NCI-H1105 treated with DMSO at 0.1 percent for 48 hours (cell line): ENCODE results near the gene ELAVL1.
A peak's percentile ranks its signal among the peaks of the same experiment; 100 is the strongest.
"Not testable (repeated sequence)": the region's sequence is repeated elsewhere in the genome, so short reads cannot be mapped to it uniquely, and the experiment has no call there.

Experiments
- DNase-seq: peaks from one replicate; lab custom pipeline; 2025; lab: John Stamatoyannopoulos, UW

ELAVL1 gene

DNA sequence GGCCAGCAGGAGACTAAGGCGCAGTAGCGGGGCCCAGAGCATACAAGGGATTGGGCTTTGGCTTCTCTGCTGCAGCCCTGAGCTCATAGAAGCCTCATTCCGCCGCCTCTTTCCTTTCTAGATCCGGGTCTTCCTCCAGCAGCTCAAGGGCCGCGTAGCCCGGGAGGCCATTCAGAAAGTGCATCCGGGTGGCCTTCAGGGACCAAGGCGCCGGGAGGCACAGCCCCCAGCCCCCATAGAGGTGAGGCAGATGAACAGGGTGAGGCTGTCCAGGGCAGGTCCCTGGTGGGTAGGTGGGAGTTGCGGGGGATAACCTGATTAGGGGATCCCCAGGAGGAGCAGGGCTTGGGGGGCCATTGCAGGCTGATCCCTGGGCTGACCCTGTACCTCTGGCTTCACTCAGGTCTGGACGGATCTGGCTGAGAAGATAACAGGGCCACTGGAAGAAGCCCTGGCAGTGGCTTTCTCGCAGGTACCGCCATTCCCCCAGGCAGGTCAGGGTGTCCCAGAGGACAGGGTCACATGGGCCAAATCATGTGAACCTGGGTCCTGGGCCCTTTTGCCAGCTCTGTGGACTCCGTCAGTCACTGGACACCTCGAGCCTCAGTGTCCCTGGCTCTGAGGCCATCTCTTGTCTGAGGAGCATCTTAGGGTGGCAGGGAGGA, 84.0 kb downstream of the ELAVL1 start:
- DNase-seq: peak; percentile 40

DNA sequence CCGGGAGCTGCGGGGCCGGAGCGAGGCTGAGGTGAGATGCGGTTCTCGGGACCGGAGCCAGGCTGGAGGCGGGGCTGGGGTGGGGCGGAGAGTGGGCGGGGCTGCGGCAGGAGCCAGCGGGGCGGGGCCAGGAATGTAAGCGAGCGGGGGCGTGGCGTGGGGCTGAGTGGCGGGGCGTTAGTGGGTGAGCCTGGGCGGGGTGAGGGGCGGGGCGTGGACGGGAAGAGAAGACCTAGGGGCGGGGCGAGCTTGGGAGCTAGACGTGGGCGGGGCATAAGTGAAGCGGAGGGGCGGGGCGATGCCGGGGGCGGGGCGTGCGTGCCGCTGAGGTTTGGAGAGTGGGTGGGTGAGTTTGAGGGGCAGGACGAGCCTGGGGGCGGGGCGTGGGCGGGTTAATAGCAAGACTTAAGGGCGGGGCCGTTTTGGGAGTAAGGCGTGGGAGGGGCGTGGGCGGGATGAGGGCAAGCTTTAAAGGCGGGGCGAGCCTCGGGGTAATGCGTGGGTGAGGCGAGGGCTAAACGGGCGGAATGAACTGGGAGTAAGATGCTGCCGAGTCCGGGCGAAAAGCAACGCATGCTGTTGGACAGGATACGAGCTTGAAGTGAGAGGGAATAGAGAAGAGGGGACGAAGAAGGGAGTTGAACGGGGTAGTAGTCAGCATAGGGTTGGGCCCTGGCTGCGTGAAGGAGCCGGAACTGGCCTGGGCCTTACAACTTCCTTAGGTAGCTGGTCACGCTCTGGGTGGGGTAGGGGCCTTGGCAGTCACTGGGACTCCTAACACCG, 84.7 kb downstream of the ELAVL1 start:
- DNase-seq: peak; percentile 95

DNA sequence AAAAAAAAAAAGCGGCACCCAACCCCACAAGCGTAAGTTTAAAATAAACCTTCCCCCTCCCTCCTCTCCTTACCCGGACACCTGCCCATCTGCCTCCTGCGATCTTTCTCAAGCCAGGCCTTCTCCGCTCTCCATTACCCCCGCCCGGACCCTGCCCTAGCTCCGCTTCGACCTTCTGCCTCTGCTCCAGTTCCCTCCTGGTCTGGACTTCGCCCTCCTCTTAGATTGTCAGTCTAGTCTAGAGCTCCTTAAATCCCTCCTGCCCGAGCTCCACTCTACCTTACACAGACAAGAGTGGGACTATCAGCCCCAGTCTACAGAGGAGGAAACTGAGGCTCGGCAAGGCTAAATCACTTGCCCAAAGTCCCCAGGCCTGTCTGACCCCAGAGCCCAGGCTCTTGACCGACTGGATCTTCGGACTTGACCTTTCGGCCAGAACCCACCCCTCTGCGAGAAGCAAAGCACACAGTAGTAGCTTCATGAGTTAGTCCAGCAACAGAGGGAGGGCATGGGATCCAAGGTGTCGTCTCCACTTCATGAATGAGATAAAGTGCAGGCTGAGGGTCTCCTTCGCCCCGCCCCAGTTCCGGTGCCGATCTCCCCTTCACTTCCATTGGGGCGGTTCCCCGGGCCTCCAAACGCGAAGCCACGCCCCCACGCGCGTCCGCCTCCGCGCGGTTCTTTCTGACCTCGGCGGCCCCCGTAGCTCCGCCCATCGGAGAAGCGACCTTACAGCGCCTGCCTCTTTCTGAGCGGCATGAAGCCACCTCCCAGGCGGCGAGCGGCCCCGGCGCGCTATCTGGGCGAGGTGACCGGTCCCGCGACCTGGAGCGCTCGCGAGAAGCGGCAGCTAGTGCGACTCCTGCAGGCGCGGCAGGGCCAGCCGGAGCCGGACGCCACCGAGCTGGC, 85.6 kb downstream of the ELAVL1 start, which contains the start of gene SNAPC2:
SNAPC2 (plus strand) TSS at position 729 of the 909 bp plus-strand sequence; CDS start at position 758, 29 bp downstream.
- DNase-seq: peak; percentile 90

DNA sequence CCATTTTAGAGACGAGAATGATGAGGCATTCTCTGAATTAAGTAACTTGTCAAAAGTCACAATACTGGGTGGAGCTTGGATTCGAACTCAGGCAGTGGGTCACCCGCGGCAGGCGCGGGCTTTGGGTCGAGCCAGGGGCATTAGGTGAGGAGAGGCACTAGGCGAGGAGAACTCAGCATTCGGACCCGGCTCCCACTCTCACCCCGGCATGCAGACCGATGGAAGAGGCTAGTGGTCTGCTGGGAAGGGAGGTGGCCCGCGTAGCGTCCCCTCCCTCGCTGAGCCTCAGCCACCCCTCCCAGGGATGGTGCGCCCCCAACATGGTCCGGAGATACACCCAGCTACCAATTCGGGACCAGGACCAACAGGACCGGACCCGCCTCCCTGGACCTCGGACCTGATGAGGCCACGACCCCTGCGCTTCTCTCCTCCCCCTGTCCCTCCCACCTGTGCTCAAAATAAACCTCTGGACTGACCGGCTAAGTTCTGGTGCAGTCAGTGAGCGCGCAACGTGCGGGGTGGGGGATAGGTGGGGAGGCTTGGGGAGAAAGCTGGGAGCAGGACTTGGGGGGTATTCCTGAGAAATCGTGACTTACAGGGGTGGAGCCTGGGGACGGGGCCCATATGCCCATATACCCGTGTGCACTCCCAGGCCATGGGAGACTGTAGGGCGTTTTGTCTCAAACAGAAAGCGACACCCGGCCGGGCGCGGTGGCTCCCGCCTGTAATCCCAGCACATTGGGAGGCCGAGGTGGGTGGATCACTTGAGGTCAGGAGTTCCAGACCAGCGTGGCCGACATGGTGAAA, 86.6 kb downstream of the ELAVL1 start:
- DNase-seq: no peak

DNA sequence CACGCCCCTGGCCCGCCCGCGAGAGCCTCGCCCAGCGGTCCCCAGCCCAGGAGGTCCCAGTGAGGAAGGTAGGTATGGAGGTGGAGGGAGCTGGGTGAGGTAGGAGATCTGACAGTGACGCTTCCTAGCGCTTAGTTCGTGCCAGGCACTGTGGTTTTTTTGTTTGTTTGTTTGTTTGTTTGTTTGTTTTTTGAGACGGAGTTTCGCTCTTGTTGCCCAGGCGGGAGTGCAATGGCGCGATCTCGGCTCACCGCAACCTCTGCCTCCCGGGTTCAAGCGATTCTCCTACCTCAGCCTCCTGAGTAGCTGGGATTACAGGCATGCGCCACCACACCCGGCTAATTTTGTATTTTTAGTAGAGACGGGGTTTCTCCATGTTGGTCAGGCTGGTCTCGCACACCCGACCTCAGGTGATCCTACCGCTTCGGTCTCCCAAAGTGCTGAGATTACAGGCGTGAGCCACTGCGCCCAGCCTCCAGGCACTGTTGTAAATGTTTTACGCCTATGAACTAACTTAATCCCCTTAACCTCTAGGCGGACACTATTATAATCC, 87.3 kb downstream of the ELAVL1 start:
- DNase-seq: not testable (repeated sequence)

DNA sequence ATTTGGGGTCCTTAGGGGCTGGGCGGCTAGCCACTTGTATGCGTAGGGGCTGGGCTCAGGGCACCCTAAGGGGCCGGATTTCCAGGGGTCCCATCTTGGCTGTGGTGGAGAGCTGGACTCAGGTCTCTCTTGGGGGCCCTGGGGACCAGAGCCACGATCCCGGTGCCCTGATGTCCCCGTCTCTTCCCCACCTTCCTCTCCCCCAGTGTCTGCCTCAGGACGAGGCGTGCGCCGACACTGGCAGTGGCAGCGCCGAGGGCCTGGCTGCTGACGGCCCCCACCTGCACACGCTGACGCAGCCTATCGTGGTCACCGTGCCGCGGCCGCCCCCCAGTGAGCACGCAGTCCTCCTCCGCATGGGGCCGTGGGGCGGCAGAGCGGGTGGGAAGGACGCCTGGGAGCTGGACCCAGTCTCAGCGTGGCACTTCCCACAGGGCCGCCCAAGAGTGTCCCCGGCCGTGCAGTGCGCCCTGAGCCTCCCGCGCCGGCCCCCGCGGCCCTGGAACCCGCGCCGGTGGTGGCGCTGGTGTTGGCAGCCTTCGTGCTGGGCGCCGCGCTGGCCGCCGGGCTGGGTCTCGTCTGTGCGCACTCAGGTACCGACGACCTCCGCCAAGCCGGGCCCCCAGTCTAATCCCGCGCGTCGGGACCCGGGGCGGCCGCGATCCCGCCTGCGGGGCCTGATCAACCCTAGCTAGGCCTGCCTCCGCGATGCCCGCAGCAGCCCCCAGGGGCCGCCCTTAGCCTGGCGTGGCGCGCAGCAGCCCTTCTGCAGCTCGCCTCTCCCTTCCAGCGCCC, 88.0 kb downstream of the ELAVL1 start:
- peak; percentile 39 for DNase-seq

DNA sequence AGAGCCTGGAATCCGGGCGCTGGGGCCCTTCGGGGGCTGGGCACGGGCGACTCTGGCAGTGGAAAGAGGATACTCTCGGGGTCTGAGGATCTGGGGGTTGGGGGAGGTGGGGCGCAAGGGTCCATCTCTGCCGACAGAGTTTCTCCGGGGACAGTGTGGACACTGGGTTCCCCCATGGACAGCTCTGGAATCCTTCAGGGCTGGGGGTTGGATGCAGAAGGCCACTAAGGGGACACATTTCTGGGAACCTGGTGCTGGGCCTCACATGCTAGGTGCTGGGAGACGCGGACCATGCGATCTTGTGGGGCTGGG, 88.5 kb downstream of the ELAVL1 start:
- DNase-seq: no peak

DNA sequence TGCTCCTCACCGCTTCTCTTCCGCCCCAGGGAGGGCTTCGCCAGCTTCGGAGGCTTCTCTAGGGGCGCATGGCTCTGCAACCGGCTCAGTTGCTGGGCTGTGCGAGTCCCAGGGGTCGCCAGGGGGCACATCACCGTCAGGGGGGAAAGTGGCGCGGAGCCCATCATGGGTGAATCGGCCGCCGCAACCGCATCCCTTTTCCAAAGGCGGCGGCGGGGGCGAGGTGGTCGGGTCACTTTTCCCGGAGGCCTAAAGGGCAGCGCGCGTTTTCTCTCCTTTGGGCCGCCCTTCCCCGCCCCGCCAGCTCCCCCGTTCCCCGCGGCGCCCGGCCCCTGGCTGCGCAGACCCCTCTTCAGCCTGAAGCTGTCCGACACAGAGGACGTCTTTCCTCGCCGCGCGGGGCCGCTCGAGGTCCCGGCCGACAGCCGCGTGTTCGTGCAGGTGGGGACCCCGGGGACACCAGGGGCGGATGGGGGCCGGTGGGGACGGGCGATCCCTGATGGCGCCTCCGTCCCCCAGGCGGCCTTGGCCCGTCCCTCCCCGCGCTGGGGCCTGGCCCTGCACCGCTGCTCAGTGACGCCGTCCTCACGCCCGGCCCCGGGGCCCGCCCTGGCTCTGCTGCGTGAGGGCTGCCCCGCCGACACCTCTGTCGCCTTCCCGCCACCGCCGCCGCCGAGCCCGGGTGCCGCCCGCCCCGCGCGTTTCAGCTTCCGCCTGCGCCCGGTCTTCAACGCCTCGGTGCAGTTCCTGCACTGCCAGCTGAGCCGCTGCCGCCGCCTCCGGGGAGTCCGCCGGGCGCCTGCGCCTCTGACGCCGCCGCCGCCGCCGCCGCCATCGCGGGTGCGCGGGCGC, 89.1 kb downstream of the ELAVL1 start:
- DNase-seq: no peak

DNA sequence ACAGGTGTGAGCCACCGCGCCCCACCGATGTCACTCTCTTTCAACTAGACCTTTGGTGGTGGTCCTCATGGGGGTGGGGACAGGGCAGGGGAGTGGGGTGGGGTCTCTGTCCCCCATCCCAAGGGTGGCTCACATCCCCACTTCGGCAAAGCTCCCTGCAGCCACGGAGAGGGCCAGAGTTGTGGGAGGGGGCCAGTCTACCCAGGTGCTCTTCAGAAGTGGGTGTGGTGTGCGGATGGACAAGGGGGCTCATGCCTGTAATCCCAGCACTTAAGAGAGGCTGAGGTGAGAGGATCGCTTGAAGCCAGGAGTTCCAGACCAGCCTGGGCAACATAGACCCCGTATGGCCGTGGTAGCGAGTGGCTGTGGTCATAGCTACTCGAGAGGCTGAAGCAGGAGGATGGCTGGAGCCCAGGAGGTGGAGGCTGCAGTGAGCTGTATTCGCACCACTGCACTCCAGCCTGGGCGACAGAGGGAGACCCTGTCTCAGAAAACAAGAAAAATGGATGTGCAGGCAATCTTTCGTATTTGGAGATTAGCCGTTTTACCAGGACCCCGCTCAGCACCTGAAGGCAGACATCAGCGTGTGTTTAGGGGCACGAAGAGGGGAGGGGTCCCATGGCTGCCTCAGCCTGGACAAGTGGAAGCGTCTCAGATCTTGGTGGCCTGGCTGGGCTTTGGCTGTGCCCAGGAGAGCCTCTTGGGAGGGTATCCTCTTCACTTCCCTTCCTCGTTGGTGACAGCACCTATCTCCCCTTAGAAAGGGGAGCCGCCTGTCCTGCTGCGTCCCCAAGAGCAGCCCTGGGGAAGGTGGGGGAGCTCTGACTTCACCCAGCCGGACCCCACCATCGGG, 90.0 kb downstream of the ELAVL1 start:
- DNase-seq: no peak

DNA sequence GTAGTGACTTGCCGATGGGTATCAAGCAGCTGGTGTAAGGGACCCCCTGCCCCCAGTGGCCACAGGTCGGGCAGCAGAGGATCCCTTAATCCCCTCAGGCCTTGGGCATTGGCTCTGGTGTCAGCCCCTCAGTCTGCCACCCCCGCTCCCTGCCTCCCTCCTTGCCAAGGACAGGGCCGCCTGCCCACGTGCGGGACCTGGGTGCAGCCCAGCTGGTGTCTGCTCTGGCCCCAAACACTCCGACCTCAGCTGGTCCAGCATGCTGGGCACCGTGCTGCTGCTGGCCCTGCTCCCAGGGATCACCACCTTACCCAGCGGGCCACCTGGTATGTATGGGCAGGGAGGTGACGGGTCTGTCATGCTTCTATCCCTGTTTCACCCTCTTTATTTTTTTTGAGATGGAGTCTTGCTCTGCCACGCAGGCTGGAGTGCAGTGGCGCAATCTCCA, 90.8 kb downstream of the ELAVL1 start, which contains the start of gene TGFBR3L:
TGFBR3L (plus strand) TSS at position 233 of the 448 bp plus-strand sequence.
- no peak for DNase-seq

DNA sequence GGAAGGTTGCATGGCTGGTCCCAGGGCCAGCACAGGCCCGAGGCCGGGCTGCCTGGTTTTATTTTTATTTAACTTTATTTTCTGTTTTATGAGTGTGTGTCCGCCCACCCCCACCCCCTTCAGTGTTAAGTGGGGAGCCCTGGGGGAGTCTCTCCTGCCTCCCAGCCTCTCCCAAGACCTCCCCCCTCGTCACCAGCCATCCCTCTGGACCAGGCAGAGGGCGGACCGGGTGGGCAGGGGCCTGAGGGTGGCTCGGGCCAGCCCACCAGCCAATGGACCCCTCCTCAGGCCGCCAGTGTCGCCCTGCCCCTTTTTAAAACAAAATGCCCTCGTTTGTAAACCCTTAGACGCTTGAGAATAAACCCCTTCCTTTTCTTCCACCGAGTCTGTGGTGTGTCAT, 91.3 kb downstream of the ELAVL1 start:
- DNase-seq: no peak

DNA sequence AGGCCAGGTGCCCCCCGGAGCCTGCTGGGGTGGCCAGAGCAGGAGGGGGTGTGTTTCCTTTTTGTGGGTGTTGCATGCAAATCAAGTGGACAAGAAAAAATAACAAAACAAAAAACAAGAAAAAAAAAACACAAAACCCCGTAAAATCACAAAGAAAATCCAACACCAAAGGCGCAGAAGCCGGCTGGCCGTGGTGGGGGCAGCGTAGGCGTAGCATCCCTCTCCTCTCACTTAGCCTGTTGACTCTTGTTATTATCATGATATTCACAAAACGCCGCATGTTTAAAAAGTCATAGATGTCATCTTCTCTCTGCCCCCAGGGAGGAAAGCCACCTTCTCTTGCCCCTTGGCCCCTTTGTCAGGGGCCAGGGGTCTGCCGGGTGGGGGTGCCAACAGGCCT, 91.8 kb downstream of the ELAVL1 start:
- no peak for DNase-seq

DNA sequence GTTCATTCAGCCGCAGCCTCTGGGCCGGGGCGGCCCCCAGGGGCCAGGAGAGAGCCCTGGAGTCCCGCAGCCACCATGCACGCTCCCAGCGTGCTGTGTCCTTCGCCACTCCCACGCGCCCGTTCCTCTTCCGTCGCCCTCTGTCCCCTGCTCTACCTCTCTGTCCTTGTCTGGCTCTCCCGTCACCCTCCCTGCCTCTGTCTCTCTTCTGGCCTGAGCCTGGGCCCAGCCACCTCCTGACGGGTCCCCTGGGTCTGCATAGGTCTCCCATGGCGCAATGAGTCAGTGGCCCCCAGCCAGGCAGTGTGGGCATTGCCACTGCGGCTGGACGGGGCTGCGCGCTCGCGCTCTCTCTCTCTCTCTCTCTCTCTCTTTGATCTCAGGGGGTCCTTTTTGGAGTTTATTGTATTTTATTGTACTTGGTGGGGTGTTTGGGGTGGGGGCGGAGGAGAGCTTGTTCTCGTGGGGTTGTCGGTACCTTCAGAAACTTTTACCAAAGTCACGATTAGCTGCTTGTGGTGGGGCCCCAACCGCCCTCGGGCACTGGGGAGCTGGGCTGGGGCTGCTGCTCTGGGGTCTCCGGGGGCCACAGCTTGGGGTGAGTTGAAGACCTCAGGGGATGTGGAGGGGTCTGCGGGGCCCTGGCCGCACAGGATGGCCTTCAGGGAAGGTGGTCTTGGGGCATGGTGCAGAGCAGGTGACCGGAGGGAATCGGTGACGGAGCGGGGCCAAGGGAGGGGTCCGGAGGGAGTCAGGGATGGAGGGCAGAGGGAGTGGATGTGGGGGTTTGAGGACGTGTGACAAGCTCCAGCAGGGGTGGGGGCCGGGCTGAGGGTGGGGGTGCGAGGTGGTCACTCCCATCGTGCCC, 92.5 kb downstream of the ELAVL1 start:
- no peak for DNase-seq

DNA sequence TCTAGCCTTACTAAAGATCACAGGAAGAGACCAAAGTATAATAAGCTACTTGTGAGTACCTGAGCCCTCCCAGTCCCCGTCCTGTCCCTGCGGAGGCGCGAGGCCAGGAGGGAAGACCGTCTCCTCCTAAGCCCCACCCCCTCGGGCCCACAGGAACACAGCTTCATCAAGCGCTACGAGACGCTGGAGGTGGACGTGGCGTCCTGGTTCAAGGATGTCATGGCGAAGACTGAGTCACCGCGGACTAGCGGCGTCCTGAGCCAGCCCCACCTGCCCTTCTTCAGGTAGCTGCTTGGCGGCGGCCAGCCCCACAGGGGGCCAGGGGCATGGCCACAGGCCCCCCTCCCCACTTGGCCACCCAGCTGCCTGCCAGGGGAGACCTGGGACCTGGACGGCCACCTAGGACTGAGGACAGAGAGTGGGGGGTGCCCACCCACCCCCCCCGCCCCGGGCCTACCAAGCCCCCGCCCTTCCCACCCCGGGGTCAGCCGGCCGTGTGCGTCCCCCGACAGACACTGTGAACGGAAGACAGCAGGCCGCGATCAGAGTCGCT, 93.2 kb downstream of the ELAVL1 start:
- no peak for DNase-seq

DNA sequence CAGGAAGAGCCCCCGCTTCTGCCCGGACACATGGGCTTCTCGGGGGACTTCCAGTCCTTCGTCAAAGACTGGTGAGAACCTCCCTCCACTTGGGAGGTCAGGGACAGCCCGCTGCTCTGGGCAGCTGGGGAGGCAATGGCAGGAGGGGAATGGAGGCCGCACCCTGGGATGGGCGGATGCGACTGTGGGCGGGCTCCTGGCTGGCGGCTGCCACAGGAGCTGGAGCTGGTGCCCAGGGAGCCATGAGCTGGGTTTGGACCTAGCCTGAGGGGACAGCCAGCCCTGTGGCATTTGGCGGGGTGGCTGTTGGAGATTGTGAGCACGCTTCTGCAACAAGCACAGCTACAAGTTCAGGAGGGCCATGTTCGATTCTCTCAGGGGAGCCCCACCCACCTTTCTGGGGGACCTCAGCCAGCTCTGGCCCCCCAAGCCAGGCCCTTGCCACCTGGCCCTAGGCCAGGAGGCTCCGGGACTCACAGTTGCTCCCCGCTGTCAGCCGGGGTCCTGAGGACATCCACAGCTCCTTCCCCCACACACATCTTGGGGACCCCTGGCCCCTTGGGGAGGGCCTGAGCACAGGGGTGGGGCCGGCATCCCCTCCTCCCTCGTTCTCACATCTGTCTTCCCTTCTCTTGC, 93.8 kb downstream of the ELAVL1 start:
- no peak for DNase-seq

DNA sequence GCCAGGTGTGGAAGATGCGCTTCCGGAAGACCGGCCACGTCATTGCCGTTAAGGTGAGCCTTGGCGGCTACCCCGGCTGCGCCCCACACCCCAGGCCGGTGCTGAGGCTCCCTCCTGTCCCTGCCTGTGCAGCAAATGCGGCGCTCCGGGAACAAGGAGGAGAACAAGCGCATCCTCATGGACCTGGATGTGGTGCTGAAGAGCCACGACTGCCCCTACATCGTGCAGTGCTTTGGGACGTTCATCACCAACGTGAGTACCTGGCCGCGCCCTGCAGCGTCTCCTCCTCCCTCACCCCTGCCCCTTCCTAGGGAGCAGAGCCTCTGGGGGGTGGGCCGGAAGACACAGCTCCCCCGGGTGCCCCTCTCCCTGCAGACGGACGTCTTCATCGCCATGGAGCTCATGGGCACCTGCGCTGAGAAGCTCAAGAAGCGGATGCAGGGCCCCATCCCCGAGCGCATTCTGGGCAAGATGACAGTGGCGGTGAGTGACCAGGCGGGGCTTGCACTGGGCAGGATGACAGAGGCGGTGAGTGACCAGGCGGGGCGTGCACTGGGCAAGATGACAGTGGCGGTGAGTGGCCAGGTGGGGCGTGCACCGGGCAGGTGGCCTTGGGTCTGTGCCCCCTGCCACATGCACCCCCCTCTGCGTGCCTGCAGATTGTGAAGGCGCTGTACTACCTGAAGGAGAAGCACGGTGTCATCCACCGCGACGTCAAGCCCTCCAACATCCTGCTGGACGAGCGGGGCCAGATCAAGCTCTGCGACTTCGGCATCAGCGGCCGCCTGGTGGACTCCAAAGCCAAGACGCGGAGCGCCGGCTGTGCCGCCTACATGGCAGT, 94.9 kb downstream of the ELAVL1 start:
- no peak for DNase-seq
